HG03571 (cell line): Measurements from ENCODE around the gene EVPL.
"Not testable (repeated sequence)": the region's sequence is repeated elsewhere in the genome, so short reads cannot be mapped to it uniquely, and the experiment has no call there.

Source experiments
- ATAC-seq: cut with Tn5 transposase; IDR thresholded peaks from one replicate; pipeline ENCODE4 v1.9.1; 2021; ENCODE audit not compliant: unreplicated experiment

The EVPL gene

DNA sequence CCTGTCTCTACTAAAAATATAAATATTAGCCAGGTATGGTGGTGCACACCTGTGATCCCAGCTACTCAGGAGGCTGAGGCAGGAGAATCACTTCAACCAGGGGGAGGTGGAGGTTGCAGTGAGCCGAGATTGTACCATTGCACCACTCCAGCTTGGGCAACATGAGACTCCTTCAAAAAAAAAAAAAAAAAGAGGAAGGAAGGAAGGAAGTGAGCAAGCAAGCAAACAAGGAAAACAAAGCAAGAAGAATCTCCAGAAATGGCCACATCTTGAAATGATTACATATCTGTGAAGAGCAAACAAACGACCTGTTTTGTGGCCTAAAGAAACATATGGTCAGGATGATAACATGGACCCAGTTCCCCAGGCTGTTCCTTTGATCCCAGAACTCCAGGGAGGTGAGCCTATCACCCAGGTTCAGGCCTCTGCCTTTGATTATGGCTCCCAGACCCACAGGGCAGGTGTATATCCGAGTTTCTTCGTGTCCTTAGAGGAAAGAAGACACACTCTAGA is 57.0 kb downstream of the EVPL start:
- no peak for ATAC-seq

GRCh38 chr17:75969044-75969443 is 58.1 kb downstream of the EVPL start:
- ATAC-seq = not testable (repeated sequence)

DNA sequence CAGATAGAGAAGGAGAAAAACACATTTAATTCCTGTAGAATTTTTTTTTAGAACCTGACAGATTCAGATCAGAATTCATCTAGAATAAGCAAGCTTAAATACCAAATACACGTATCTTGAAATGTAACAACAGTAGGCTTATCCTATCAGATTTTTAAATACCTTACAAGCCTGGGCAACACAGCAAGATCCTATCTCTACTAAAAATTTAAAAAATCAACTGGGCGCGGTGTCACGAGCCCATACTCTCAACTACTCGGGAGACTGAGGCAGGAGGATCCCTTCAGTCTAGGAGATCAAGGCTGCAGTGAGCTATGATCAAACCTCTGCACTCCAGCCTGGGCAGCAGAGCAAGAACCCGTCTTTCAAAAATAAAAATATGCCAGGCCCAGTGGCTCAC is 61.6 kb downstream of the EVPL start:
- no peak for ATAC-seq

- ATAC-seq = no peak
These were observed 67.1 kb downstream of the EVPL start for GRCh38 chr17:75959839-75960511.

DNA sequence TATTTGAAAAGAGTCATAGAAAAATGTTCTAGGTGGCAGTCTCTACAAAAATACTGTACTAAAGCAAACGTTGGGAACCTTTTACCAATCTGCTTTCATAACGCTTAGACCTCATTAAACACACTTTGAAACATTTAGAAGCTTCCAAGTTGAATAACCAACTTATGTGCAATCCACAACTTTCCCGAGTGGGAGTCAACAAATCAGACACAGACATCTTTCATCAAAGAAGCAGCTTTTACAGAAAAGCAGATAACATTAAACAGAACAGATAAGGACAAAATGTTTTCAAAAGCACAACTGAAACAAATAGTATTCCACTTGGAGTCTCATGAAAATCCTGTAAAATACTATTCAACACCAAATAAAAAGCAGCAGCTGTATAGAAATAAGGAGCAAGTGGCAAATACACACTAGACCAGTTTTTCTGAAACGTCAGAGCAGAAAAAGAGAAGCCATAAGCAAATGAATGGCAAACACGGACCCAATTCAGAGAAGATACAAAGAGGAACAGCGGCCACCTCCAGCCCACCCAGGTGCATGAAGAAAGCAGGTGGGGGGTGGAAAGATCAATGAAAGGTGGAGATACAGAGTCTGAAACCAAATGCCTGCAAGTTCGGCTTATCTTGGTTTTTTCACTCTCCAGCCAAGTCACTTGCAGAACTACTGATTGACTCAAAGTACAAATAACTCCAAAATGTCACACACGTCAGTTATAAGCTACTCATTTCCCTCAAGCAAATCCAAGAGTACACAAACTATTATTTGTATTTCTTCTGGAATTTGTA is 67.9 kb downstream of the EVPL start:
- no peak for ATAC-seq
